Posterior cingulate gyrus (tissue), 11 donors: ENCODE results near the gene PIKFYVE.
A peak's percentile ranks its signal among the peaks of the same experiment; 100 is the strongest.
"Not testable (repeated sequence)": the region's sequence is repeated elsewhere in the genome, so short reads cannot be mapped to it uniquely, and the experiment has no call there.

Experiments
- DNase-seq, 10 donors: peaks; one replicate each; pipeline versions ENCODE4 v3.0.0 to v3.0.0-alpha.2; 2020 to 2021; ENCODE audit warnings: mixed read lengths in 3 of 10
- intact Hi-C: fragments of 100-400 bp; cut with DNase I; formaldehyde crosslinking; loops from one replicate; pipeline ENCODE4 v1.15.1; 2023

PIKFYVE gene

GRCh38 chr2:208265801-208266552 lies at the start of gene PIKFYVE:
Gene PIKFYVE, plus strand, starts transcription at chr2:208266255. Its CDS starts 5,265 bp downstream, at chr2:208271520.
- intact Hi-C loops, result loop anchor here (1.0 to 10.0 kb wide), 3 partner anchors 11 to 741 kb away; partner anchors contain the start of genes CREB1, IDH1 and METTL21A
- peak; percentile 97 to 100 (median 98) for DNase-seq

GRCh38 chr2:208221873-208222272 lies 44.2 kb upstream of the PIKFYVE start:
- DNase-seq, intact Hi-C loops: not testable (repeated sequence)

- DNase-seq, result no peak
These were observed 43.7 kb upstream of the PIKFYVE start for GRCh38 chr2:208222351-208222750.

GRCh38 chr2:208224802-208225201 lies 41.3 kb upstream of the PIKFYVE start:
- intact Hi-C loops, result no loop called here
- no peak for DNase-seq

More at GRCh38 chr2:208222351-208222750, 43.7 kb upstream of the PIKFYVE start:
- intact Hi-C loops, result no loop called here

- DNase-seq, result peak in 1 of 10 donors; percentile 39
- intact Hi-C loops, result no loop called here
These were observed 38.3 kb upstream of the PIKFYVE start for GRCh38 chr2:208227581-208228232.

- DNase-seq, result no peak
- intact Hi-C loops, result no loop called here
These were observed 37.6 kb upstream of the PIKFYVE start for GRCh38 chr2:208228476-208228875.

- intact Hi-C loops, result no loop called here
- no peak for DNase-seq
These were observed 31.3 kb upstream of the PIKFYVE start for GRCh38 chr2:208234786-208235185.

GRCh38 chr2:208235860-208236259 lies 30.2 kb upstream of the PIKFYVE start:
- intact Hi-C loops, result no loop called here
- DNase-seq, result no peak

- DNase-seq, result no peak
- intact Hi-C loops, result no loop called here
These were observed 26.1 kb upstream of the PIKFYVE start for GRCh38 chr2:208239770-208240493.

GRCh38 chr2:208240619-208241209 lies 25.3 kb upstream of the PIKFYVE start:
- intact Hi-C loops, result no loop called here
- no peak for DNase-seq

- intact Hi-C loops, result no loop called here
- DNase-seq, result no peak
These were observed 21.6 kb upstream of the PIKFYVE start for GRCh38 chr2:208244422-208244821.

- no peak for DNase-seq
- intact Hi-C loops, result no loop called here
These were observed 20.3 kb upstream of the PIKFYVE start for GRCh38 chr2:208245746-208246145.

- no peak for DNase-seq
These were observed 17.5 kb upstream of the PIKFYVE start for GRCh38 chr2:208248601-208249000.

GRCh38 chr2:208249296-208249695 lies 16.8 kb upstream of the PIKFYVE start:
- intact Hi-C loops, result no loop called here
- no peak for DNase-seq

More at GRCh38 chr2:208248601-208249000, 17.5 kb upstream of the PIKFYVE start:
- intact Hi-C loops, result no loop called here

- DNase-seq, result no peak
- intact Hi-C loops, result no loop called here
These were observed 15.7 kb upstream of the PIKFYVE start for GRCh38 chr2:208250388-208250787.

- DNase-seq, result no peak
- intact Hi-C loops, result no loop called here
These were observed 15.0 kb upstream of the PIKFYVE start for GRCh38 chr2:208251098-208251497.

GRCh38 chr2:208252716-208253492 lies 13.2 kb upstream of the PIKFYVE start:
- DNase-seq, result no peak
- intact Hi-C loops, result no loop called here

- no peak for DNase-seq
- intact Hi-C loops, result loop anchor here (1.0 to 2.0 kb wide), 2 partner anchors 78 to 151 kb away; no protein-coding TSS in a partner anchor
These were observed 12.4 kb upstream of the PIKFYVE start for GRCh38 chr2:208253600-208254117.

- intact Hi-C loops, result loop anchor here (1.0 to 2.0 kb wide), 2 partner anchors 79 to 151 kb away; no protein-coding TSS in a partner anchor
These were observed 11.8 kb upstream of the PIKFYVE start for GRCh38 chr2:208254118-208254870.

More at GRCh38 chr2:208254118-208254870, 11.8 kb upstream of the PIKFYVE start:
- peak; percentile 81 to 98 (median 90) for DNase-seq
